Measurements from ENCODE around the gene EPN2.

DNA sequence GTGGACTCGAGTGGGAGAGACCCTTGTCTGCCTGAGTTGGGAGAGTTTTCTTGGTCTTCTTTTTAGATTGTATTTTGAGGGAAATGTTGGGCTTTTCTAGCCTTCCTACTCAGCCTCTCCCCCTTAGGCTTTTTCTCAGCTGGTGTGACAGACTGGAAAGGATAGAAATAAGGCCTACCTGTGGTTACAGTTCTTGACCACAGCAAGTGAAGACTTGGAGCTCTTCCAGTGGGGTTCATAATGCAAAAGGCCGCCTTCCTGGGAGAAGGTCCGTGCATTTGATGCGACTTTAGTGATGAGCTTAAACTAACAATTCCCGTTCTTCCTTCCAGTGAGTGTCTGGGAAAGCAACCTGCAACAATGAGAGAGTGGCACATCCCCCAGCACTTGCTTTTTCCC lies 68.6 kb downstream of the EPN2 start:
- TF ChIP-seq, protein P1, sequence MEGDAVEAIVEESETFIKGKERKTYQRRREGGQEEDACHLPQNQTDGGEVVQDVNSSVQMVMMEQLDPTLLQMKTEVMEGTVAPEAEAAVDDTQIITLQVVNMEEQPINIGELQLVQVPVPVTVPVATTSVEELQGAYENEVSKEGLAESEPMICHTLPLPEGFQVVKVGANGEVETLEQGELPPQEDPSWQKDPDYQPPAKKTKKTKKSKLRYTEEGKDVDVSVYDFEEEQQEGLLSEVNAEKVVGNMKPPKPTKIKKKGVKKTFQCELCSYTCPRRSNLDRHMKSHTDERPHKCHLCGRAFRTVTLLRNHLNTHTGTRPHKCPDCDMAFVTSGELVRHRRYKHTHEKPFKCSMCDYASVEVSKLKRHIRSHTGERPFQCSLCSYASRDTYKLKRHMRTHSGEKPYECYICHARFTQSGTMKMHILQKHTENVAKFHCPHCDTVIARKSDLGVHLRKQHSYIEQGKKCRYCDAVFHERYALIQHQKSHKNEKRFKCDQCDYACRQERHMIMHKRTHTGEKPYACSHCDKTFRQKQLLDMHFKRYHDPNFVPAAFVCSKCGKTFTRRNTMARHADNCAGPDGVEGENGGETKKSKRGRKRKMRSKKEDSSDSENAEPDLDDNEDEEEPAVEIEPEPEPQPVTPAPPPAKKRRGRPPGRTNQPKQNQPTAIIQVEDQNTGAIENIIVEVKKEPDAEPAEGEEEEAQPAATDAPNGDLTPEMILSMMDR (IDR thresholded peaks at IDR 0.05; ENCODE audit: poor library complexity), result no peak
- no peak for TF ChIP-seq EZH2phosphoT487 (IDR thresholded peaks at IDR 0.05; ENCODE audit: low read depth, severe bottlenecking, unreplicated experiment)

Data from hepatocyte (in vitro differentiated cells).